ENCODE measurements around the gene LMO7. TPM values are rescaled to one million over a fixed set of nuclear protein-coding genes. Genes with fewer than 3 reads are reported as not detected.

LMO7 gene
- total RNA-seq, 1 donor from 2014 or later: 60.8 TPM

GRCh38 chr13:75748874-75749273, 112.7 kb downstream of the LMO7 start:
- Mint-ChIP-seq H3K9me3 (peaks cover 42% of the 10 kb centered on the region), H3K4me3 (no peak overlapping the region), H3K4me1 (peaks cover 3% of the 10 kb centered on the region), H3K36me3 (peaks cover 27% of the 10 kb centered on the region), H3K27ac (no peak overlapping the region), H3K27me3 (ENCODE audit: low read depth) (no peaks in the 10 kb centered on the region)
- no peak for DNase-seq (ENCODE audit: low spot score in 2 of 2, unreplicated experiment in 2 of 2)
- no peak for TF ChIP-seq CTCF (IDR thresholded peaks at IDR 0.05; ENCODE audit: unreplicated experiment)

GRCh38 chr13:75749407-75749806, 113.3 kb downstream of the LMO7 start:
- Mint-ChIP-seq H3K4me3 (no peak overlapping the region), H3K9me3 (peaks cover 43% of the 10 kb centered on the region), H3K27me3 (ENCODE audit: low read depth) (no peaks in the 10 kb centered on the region), H3K27ac (no peak overlapping the region), H3K4me1 (peaks cover 3% of the 10 kb centered on the region), H3K36me3 (peaks cover 29% of the 10 kb centered on the region)
- no peak for TF ChIP-seq CTCF (IDR thresholded peaks at IDR 0.05; ENCODE audit: unreplicated experiment)
- no peak for DNase-seq (ENCODE audit: low spot score in 2 of 2, unreplicated experiment in 2 of 2)

- no peak for TF ChIP-seq CTCF (IDR thresholded peaks at IDR 0.05; ENCODE audit: unreplicated experiment)
- peaks cover 32% of the 10 kb centered on the region for H3K36me3 Mint-ChIP-seq
- H3K4me1 Mint-ChIP-seq: peaks cover 3% of the 10 kb centered on the region
- no peak for DNase-seq (ENCODE audit: low spot score in 2 of 2, unreplicated experiment in 2 of 2)
- H3K4me3 Mint-ChIP-seq: no peak overlapping the region
- peaks cover 40% of the 10 kb centered on the region for H3K9me3 Mint-ChIP-seq
- no peak overlapping the region for H3K27ac Mint-ChIP-seq
- H3K27me3 Mint-ChIP-seq (ENCODE audit: low read depth): no peaks in the 10 kb centered on the region
Measured at GRCh38 chr13:75751350-75751749, 115.2 kb downstream of the LMO7 start.

- H3K27ac Mint-ChIP-seq: no peak overlapping the region
- TF ChIP-seq CTCF (IDR thresholded peaks at IDR 0.05; ENCODE audit: unreplicated experiment): no peak
- peaks cover 38% of the 10 kb centered on the region for H3K9me3 Mint-ChIP-seq
- peaks cover 32% of the 10 kb centered on the region for H3K36me3 Mint-ChIP-seq
- no peaks in the 10 kb centered on the region for H3K27me3 Mint-ChIP-seq (ENCODE audit: low read depth)
- H3K4me3 Mint-ChIP-seq: no peak overlapping the region
- DNase-seq (ENCODE audit: low spot score in 2 of 2, unreplicated experiment in 2 of 2): no peak
- peaks cover 7% of the 10 kb centered on the region for H3K4me1 Mint-ChIP-seq
Measured at GRCh38 chr13:75752826-75753225, 116.7 kb downstream of the LMO7 start.

- TF ChIP-seq CTCF (IDR thresholded peaks at IDR 0.05; ENCODE audit: unreplicated experiment): no peak
- Mint-ChIP-seq H3K27me3 (ENCODE audit: low read depth) (no peaks in the 10 kb centered on the region), H3K36me3 (peaks cover 32% of the 10 kb centered on the region), H3K9me3 (peaks cover 38% of the 10 kb centered on the region), H3K4me1 (peaks cover 5% of the 10 kb centered on the region), H3K4me3 (no peak overlapping the region), H3K27ac (no peak overlapping the region)
- no peak for DNase-seq (ENCODE audit: low spot score in 2 of 2, unreplicated experiment in 2 of 2)
Measured at GRCh38 chr13:75754936-75755335, 118.8 kb downstream of the LMO7 start.

- H3K4me3 Mint-ChIP-seq: no peak overlapping the region
- peaks cover 32% of the 10 kb centered on the region for H3K36me3 Mint-ChIP-seq
- no peaks in the 10 kb centered on the region for H3K27me3 Mint-ChIP-seq (ENCODE audit: low read depth)
- H3K4me1 Mint-ChIP-seq: peaks cover 21% of the 10 kb centered on the region
- no peak overlapping the region for H3K27ac Mint-ChIP-seq
- H3K9me3 Mint-ChIP-seq: peaks cover 38% of the 10 kb centered on the region
- no peak for DNase-seq (ENCODE audit: low spot score in 2 of 2, unreplicated experiment in 2 of 2)
- no peak for TF ChIP-seq CTCF (IDR thresholded peaks at IDR 0.05; ENCODE audit: unreplicated experiment)
Measured at GRCh38 chr13:75757336-75757735, 121.2 kb downstream of the LMO7 start.

All from mesothelial cell of epicardium (in vitro differentiated cells).